AG08396 (cell line): Measurements from ENCODE around the gene FAM174C.

Experiments
- DNase-seq: peaks from one replicate; pipeline ENCODE4 v3.0.0; 2012; ENCODE audit warnings: low spot score, mixed read lengths

FAM174C gene

GRCh38 chr19:1275260-1275975, at the start of gene FAM174C:
Gene FAM174C, plus strand, starts transcription at chr19:1275530. Its CDS starts 20 bp downstream, at chr19:1275550.
- peak; percentile 98 for DNase-seq

- DNase-seq: no peak
These were observed 49.2 kb upstream of the FAM174C start for GRCh38 chr19:1226227-1226518.

GRCh38 chr19:1226522-1227303, 48.6 kb upstream of the FAM174C start:
- DNase-seq: no peak

- DNase-seq: no peak
These were observed 47.9 kb upstream of the FAM174C start for GRCh38 chr19:1227304-1228054.

- no peak for DNase-seq
These were observed 47.0 kb upstream of the FAM174C start for GRCh38 chr19:1228161-1228957.

- no peak for DNase-seq
These were observed 46.0 kb upstream of the FAM174C start for GRCh38 chr19:1229056-1229923.

- no peak for DNase-seq
These were observed 45.2 kb upstream of the FAM174C start for GRCh38 chr19:1229924-1230782.

GRCh38 chr19:1230783-1231489, 44.4 kb upstream of the FAM174C start:
- no peak for DNase-seq

GRCh38 chr19:1231729-1232637, 43.3 kb upstream of the FAM174C start:
- no peak for DNase-seq

GRCh38 chr19:1232652-1233072, 42.7 kb upstream of the FAM174C start:
- DNase-seq: peak; percentile 68

- no peak for DNase-seq
These were observed 42.1 kb upstream of the FAM174C start for GRCh38 chr19:1233115-1233667.

GRCh38 chr19:1234051-1234954, 41.0 kb upstream of the FAM174C start:
- DNase-seq: no peak

- no peak for DNase-seq
These were observed 40.4 kb upstream of the FAM174C start for GRCh38 chr19:1234955-1235380.

- DNase-seq: no peak
These were observed 39.4 kb upstream of the FAM174C start for GRCh38 chr19:1235625-1236538.

- peak; percentile 53 for DNase-seq
These were observed 38.8 kb upstream of the FAM174C start for GRCh38 chr19:1236576-1236975.
